ENCODE measurements around the gene TMPRSS9.
A peak's percentile ranks its signal among the peaks of the same experiment; 100 is the strongest.

The TMPRSS9 gene

DNA sequence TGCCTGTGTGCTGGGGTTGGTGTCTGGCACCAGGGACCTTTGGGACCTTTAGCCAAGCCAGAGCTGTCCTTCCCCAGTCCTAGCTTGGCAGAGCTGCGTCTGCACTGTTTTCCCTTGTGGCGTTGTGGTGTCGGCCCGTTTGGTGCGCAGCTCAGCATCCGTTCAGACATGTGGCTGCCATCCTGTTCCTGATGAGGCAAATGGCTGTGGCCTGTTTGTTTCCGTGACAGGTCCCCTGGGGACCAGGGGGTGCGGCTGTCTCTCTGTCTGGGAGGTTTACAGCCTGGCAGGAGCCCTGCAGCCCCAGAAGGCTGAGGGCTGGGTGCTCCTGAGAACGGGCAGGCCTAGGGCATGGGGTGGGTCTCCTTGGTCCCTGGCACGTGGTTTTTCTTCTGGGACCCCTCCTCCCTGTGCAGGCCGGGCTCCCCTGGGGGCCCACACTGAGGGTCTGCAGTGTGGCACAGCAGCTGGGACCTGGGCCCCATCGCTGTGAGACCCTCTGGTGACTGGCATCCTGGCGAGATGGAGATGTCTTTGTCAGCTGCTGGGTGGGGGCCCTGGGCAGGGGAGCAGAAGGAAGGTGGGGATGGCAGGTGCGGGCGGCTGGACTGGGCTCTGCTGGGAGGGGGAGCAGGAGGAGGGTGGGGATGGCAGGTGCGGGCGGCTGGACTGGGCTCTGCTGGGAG lies 27.6 kb upstream of the TMPRSS9 start:
- CTCF ChIA-PET: interaction anchor here (1.4 kb wide), 2 partner anchors 59 to 304 kb away, joined by 3 to 4 read pairs; no protein-coding TSS in a partner anchor
- POLR2A ChIA-PET: interaction anchor here (0.5 kb wide), 1 partner anchor 368 kb away, joined by 3 read pairs; no protein-coding TSS in a partner anchor
- TF ChIP-seq, protein P1, sequence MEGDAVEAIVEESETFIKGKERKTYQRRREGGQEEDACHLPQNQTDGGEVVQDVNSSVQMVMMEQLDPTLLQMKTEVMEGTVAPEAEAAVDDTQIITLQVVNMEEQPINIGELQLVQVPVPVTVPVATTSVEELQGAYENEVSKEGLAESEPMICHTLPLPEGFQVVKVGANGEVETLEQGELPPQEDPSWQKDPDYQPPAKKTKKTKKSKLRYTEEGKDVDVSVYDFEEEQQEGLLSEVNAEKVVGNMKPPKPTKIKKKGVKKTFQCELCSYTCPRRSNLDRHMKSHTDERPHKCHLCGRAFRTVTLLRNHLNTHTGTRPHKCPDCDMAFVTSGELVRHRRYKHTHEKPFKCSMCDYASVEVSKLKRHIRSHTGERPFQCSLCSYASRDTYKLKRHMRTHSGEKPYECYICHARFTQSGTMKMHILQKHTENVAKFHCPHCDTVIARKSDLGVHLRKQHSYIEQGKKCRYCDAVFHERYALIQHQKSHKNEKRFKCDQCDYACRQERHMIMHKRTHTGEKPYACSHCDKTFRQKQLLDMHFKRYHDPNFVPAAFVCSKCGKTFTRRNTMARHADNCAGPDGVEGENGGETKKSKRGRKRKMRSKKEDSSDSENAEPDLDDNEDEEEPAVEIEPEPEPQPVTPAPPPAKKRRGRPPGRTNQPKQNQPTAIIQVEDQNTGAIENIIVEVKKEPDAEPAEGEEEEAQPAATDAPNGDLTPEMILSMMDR (IDR thresholded peaks at IDR 0.05; ENCODE audit: control extremely low read depth, extremely low read depth, low read depth, missing control alignments): no peak
- DNase-seq (ENCODE audit: extremely low spot score): peak; percentile 66

DNA sequence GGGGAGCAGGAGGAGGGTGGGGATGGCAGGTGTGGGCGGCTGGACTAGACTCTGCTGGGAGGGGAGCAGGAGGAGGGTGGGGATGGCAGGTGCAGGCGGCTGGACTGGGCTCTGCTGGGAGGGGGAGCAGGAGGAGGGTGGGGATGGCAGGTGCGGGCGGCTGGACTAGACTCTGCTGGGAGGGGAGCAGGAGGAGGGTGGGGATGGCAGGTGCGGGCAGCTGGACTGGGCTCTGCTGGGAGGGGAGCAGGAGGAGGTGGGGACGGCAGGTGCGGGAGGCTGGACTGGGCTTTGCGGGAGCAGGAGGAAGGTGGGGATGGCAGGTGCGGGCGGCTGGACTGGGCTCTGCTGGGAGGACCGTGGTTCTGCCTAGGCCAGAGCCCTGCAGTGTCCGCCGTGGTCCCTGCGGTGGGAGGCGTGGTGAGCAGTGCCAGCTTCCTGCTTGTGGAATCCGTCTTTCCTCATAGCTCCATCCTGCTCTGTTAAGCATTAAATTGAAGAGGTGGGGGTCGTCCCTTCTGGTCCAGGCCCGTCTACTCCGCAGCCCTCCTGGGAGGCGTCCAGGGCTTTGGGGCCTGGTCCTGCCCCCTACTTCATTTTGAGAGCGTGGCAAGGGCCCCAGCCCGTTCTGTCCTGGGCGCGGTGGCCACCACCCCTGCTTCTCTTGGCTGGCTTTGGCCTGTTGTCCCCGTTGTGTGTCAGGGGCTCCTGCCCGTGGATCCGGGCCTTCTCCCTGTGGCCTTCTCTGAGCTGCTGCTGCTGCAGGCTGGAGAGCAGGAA lies 26.8 kb upstream of the TMPRSS9 start:
- TF ChIP-seq, protein P1 (IDR thresholded peaks at IDR 0.05; ENCODE audit: control extremely low read depth, extremely low read depth, low read depth, missing control alignments): no peak
- ChIA-PET CTCF (interaction anchor here (0.8 to 1.4 kb wide), 2 partner anchors 59 to 187 kb away, joined by 3 to 4 read pairs; no protein-coding TSS in a partner anchor), POLR2A (no interaction called here)
- DNase-seq (ENCODE audit: extremely low spot score): no peak

DNA sequence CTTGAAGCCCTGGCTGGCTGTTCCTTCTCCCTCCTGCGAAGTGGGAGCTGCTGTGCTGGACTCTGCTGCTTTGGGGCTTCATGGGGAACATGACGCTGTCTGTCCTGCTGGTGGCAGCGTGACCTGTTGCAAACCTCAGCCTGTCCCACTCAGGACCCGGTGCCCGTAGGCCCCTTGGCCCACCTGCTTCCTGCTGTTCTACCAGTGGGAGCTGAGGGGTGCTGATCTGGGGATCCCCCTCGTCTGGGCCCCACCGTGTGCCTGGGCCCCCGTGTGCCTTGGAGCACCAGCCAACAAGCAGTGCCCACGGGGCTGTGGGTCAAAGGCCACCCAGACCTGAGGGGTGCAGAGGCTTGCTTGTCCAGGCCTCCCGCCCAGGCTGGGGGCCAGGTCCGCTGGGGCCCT lies 26.3 kb upstream of the TMPRSS9 start:
- ChIA-PET POLR2A (no interaction called here), CTCF (interaction anchor here (0.8 to 1.4 kb wide), 2 partner anchors 58 to 187 kb away, joined by 3 to 4 read pairs; no protein-coding TSS in a partner anchor)
- TF ChIP-seq, protein P1 (IDR thresholded peaks at IDR 0.05; ENCODE audit: control extremely low read depth, extremely low read depth, low read depth, missing control alignments): no peak
- no peak for DNase-seq (ENCODE audit: extremely low spot score)

DNA sequence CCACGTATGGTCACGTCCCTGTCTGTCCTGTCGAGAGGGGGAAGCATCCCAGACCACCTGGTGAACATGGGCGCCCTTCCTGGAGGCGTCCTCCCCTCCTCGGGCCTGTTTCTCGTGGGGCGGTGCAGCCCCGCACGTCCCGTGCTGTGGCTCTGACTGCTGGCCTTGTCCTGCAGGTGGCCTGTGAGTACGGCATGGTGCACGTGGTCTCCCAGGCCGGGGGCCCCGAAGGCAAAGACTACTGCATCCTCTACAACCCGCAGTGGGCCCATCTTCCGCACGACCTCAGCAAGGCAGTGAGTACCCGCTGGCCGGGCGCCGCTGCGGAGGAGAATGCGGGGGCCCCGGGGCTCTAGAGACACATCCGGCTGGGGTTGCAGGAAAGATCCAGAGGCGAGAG lies 25.6 kb upstream of the TMPRSS9 start:
- POLR2A ChIA-PET: no interaction called here
- CTCF ChIA-PET: no interaction called here
- DNase-seq (ENCODE audit: extremely low spot score): no peak
- TF ChIP-seq, protein P1 (IDR thresholded peaks at IDR 0.05; ENCODE audit: control extremely low read depth, extremely low read depth, low read depth, missing control alignments): no peak

DNA sequence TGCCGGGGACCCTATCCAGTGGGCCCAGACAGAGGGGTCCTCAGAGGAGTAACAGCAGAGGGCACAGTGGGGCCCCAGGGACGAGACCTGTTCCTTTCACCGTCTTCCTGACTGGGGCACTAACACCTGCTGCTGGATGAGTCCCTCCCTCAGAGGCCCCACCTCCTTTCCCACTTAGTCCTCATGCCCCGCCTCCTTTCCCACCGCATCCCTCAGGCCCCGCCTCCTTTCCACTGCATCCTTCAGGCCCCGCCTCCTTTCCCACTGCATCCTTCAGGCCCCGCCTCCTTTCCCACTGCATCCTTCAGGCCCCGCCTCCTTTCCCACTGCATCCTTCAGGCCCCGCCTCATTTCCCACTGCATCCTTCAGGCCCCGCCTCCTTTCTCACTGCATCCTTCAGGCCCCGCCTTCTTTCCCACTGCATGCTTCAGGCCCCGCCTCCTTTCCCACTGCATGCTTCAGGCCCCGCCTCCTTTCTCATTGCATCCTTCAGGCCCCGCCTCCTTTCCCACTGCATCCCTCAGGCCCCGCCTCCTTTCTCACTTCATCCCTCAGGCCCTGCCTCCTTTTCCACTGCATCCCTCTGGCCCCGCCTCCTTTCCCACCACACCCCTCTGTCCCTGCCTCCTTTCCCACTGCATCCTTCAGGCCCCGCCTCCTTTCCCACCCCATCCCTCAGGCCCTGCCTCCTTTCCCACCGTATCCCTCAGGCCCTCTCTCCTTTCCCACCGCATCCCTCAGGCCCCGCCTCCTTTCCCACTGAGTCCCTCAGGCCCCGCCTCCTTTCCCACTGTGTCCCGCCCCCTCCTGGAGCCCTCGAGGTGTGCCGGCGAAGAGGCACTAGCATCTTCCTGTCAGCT lies 24.8 kb upstream of the TMPRSS9 start:
- POLR2A ChIA-PET: no interaction called here

More for the DNA sequence above, 24.8 kb upstream of the TMPRSS9 start:
- DNase-seq (ENCODE audit: extremely low spot score): no peak
- TF ChIP-seq, protein P1 (IDR thresholded peaks at IDR 0.05; ENCODE audit: control extremely low read depth, extremely low read depth, low read depth, missing control alignments): no peak
- CTCF ChIA-PET: no interaction called here

All from GM10248 (cell line).